HG03108 (cell line): ENCODE data around the gene MCM5.
A peak's percentile ranks its signal among the peaks of the same experiment; 100 is the strongest.
"Not testable (repeated sequence)": the region's sequence is repeated elsewhere in the genome, so short reads cannot be mapped to it uniquely, and the experiment has no call there.

ENCODE experiments used
- ATAC-seq: cut with Tn5 transposase; IDR thresholded peaks from one replicate; pipeline ENCODE4 v1.9.1; 2021; ENCODE audit warnings: moderate library complexity; ENCODE audit not compliant: unreplicated experiment

MCM5 gene

DNA sequence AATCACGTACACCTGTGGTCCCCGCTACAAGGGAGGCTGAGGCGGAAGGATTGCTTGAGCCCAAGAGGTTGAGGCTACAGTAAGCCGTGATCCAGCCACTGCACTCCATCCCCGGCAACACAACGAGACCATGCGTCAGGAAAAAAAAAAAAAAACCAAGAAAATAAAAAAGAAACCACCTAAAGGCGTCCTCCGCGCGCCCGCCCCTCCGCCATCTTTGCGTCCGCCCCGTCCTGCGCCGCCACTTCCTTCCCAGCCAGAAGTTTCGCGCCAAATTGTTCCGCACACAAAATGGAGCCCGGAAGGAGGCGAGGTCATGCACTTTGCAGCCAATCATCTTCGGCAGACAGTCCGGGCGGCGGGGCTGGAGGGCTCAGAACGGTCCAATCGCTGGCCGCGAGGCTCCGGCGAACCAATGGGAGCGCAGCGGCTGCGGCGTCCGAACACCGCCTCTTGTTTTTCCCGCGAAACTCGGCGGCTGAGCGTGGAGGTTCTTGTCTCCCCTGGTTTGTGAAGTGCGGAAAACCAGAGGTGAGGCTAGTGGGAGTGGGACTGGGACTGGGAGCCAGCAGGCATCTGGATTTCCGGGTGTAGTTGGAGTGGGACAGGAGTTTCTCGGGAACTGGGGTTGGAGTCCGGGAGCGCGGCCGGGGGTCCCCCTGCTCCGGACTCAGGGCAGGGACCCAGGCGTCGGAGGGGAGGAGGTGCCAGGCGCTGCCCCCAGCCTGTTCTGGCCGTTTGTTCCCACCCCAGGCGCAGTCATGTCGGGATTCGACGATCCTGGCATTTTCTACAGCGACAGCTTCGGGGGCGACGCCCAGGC lies at the start of gene MCM5:
Gene MCM5, plus strand, starts transcription at position 463 of the 823 bp plus-strand sequence. Its CDS starts 299 bp downstream, at position 762.
- peak; percentile 92 for ATAC-seq

DNA sequence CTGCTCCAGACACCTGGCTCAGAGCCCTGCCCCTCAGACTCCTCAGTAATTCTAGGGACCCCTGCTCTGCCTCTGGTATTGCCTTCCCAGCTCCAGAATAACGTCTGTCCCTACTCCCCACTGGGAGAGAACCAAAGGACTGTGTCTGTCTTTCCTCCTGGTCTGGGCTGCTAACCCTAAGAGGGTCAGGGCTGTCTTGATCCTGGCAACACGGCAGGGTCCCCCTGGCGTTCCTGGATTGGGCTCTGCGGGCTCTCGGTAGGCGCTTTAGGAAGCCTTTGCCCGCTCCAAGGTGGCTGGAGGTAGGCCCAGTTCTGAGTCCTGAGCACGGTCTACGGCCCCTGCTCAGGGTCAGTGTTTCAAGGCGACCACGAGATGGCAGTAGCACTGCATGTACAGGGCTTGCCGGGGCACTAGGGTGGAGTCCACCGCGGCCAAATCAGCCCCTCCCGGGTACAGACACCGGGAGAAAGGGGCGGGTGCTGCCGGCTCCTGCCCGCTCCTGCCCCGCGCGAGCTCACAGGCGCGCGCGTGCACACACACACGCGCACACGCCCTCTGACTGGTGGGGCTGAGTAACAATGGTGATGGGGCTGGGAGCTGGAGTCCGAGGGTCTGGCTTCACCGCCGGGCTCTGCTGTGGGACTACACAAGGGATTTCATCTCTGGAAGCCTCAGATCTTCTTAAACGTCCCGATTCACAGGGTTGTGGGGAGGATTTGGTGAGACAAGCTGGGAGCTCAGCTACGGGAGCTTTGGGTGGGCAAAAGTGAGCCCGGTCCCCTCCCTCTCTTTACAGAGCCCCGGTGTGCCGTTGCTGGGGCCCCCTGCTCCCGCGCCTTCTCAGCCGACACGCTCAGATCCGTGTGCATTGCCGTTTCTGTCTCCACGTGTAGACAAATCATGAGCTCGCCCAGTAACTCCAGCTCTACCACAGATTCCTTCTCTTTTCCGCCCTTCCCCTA lies 49.1 kb upstream of the MCM5 start:
- peak; percentile 50 for ATAC-seq

DNA sequence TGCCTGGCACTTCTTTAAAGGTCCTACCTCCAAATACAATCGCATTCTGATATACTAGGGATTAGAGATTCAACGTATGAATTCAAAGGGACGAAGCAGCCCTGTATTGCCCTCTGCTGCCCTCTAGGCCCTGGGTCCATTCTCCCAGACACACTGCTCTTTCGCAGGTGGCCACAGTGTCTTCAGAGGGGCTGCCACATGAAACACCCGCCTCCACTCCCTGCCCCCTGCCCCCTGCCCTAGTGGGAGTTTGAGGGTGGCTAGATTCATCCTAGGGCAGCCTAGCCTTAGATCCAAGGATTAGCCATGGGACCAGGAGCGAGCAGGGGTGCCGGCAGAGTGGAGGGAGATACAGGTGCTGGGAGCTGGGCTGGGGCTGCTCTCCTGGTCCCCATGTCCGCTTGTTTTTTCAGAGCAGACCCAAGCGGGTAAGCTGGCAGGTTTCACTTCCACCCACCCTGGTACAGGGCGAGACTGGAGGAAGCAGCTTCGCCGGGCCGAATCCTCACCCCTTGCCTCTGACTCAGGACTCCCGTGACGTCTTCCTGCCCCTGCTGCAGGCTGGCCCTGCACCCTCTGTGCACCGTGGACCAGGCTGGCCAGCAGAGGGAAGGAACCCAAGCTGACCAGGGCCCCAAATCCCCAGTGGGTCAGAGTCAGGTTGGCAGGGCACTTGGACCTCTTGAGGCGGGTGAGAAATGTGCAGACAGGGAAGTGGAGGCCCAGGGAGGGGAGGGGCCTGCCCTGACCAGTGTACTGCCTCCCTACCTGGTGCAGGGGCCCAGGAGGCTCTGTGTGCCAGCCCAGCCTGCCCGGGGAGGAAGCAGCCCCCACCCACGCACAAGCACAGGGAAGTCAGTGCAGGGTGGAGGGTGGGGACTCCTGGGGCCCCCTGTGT lies 47.5 kb upstream of the MCM5 start:
- ATAC-seq, result peak; percentile 39

DNA sequence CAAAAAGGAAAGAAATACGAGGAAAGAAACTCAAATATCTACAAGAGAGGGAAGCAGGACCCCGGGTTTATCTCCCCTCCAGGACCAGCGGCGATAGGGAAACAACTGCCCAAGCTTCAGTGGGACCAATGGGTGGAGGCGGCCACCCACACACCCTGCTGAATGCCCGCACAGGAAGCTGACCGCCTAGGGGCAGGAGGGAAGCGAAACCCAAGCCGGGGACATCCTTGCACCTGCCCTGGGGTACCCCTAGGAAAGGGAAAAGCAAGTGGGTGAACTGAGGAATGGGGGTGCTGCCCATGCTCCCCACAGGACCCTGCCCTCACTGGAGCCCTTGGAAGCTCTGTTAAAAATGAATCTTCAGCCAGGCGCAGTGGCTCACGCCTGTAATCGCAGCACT lies 46.6 kb upstream of the MCM5 start:
- ATAC-seq, result no peak

DNA sequence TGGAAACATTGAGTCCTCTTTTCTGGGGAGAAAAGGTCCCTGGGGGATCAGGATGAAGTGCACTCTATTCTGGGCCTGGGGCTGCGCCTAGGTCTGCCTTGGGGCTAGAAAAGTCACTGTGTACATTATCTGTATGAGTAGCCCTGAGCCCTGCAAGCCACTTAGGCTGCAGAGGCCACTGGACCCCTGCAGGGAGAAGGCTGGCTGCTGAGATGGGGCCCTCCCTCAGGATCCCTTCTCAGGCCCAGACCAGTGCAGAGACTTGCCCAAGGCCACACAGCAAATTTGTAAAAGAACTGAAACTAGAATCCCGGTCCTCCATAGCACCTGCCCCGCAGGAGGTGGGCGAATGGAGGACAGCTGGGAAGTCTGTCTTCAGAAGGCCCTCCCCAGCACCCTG lies 45.9 kb upstream of the MCM5 start:
- ATAC-seq, result no peak

DNA sequence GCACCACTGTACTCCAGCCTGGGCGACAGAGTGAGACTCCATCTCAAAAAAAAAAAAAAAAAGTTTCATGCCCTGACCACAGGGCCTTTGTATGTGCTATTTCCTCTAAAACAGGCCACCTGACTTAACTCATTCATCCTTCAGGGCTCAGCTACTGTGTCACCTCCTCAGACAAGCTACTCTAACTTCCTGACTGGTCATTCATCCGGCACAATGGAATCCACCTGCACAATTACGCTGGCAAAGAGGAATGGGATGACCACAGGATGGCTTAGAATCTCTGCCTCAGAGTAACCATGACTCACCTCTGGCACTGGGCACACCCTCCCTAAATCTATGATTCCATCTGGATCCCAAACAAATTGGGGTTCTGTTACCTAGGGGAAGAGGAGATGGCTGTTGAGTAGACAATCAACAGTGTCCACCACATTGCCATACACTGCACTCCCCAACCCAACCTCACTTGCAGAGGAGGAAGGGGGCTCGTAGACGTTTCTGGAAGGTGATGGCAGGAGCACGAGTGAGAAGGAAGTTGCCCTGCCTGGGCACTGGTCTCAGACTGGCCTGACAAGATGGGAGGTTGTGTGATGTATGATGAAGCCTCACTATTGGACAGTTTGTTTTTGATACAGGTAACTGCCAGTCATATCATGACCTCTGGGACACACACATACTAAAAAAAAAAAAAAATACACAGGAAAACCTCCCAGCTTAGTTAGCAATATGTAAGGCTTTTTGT lies 41.9 kb upstream of the MCM5 start:
- no peak for ATAC-seq

DNA sequence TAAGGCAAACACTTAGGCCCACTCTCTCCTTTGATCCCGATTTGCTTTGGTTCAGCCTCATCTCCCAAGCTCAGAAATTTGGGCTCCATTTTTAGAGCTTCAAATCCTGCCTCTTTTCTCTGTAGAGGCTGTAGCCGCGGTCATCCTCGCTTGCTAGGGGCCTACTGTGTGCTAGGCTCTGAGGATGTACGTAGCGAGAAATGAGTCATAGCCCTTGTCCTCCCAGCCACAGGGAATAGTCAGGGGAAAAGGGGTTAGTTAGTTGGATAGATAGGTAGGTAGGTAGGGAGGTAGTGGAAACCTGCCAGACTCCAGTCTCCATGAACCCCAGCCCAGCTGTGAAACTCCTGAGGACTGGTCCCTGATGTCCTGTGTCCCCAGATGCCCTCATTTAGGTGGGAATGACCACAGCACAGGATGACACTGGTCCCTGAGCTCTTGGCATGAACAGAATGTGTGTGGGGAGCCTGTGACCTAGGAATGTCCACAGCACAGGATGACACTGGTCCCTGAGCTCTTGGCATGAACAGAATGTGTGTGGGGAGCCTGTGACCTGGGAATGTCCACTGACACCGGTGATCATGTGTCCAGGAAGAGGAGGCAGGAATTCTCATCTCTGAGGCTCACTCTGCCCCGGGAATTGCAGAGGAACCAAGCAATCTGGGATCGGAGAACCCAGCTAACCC lies 40.4 kb upstream of the MCM5 start:
- ATAC-seq, result no peak

DNA sequence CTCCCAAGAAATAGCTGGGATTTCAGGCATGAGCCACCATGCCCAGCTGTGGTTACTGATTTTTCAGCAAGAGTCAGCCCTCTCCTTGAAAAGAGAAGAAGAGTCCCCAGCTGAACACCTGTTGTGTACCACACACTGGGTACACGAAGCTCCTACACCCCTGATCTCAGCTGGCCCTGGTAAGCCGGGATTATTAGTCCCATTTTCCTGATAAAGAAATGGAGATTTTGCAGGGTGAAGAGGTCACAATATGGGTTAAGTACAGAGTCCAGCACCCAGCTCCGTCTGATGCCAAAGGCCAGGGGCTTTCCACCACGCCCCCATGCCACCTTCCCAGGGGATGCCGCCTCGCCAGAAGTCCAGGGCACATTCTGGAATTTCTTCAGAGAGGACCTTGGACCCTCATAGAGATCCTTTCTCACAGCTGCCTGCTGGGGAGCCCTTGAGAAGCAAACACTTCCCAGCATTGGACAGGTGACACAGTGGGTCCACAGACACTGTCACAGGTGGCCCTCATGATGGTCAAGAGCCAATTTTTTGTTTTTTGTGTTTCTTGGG lies 38.9 kb upstream of the MCM5 start:
- ATAC-seq, result no peak

DNA sequence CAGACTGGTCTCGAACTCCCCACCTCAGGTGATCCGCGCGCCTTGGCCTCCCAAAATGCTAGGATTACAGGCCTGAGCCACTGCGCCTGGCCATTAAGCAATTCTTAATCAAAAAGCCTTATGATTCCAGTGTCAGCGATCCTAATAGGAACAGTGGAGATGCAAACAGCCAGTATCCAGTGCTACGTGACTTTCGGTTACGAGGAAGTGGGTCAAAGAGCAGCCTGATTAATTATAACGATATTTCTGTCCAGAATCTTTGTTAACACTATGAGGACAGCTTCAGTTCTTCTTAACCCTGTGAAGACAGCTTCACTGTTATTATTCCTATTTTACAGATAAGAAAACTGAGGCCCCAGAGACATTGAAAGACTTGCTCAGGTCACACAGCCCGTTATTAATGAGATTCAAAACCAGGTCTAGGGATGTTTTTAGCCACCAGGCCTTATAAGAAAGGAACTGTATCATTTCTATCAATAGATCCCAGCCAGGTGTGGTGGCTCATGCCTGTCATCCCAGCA lies 36.3 kb upstream of the MCM5 start:
- ATAC-seq, result no peak

DNA sequence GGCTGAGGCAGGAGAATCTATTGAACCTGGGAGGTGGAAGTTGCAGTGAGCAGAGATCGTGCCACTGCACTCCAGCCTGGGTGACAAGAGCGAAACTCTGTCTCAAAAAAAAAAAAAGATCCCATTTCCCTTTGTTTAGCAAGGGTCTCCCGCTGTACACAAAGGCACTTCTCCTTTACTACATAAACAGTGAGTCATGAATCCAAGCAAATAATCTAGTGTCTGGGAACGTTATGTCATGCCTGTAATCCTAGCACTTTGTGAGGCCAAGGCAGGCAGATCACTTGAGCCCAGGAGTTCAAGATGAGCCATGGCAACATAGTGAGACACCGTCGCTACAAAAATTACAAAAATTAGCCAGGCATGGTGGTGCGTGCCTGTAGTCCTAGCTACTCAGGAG lies 35.7 kb upstream of the MCM5 start:
- not testable (repeated sequence) for ATAC-seq

DNA sequence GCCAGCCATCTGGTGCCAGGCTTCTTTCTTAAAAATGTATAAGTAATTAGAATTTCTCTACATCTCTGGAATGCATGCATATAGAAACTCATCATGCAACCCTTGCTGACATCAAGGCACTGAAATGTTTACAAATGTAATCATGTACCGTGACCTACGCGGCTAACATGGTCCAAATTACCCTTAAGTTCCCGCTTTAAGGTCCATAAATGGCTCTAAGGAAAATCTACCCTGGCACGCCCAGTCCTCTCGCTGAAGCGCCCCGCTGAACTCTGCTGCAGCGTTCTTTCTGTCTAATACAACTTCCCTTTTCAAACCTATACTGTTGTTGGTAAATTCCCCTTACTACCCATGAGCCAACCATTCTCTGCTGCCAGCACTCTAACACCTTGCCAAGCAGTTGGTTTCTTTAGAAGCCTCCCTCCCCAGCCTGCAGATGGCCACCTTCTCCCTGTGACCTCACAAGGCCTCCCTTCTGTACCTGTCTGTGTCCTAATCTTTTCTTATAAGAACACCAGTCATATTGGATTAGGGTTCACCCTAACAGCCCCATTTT lies 32.5 kb upstream of the MCM5 start:
- no peak for ATAC-seq

DNA sequence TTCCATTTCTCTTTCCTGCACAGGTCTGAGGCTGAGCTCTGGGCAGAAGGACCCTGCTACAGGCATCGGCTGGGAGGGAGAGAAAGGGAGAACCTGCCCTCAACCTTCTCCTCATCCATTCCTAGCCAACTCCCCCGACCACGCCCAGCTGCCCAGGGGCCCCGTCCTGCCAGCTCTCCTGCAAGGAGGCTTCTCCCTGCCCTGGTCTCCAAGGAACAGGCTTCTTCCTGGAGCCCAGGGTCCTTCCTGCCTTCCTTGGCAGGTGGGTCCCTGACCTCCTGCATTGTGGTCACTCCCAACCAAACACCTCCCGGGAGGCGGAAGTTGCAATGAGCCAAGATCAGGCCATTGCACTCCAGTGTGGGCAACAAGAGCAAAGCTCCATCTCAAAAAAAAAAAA lies 31.6 kb upstream of the MCM5 start:
- ATAC-seq, result no peak

DNA sequence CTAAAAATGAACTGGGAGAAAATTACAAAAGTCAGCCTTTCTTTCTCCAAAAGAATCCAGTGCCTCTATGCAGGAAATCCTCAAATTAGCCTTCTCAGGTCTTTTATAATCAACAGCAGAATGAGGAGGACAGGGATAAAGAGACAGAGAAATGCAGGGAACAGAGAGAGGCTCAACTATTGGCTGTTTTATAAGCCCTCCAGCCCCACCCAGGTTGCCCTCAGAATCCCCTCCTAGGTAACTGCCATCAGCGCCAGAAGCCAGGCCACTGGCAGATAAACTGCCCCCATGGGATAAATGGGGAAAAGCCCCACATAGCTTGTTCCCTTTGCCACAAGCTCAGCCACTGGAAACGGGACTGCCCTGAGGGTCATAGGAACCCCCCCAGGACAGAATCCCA lies 29.9 kb upstream of the MCM5 start:
- no peak for ATAC-seq

DNA sequence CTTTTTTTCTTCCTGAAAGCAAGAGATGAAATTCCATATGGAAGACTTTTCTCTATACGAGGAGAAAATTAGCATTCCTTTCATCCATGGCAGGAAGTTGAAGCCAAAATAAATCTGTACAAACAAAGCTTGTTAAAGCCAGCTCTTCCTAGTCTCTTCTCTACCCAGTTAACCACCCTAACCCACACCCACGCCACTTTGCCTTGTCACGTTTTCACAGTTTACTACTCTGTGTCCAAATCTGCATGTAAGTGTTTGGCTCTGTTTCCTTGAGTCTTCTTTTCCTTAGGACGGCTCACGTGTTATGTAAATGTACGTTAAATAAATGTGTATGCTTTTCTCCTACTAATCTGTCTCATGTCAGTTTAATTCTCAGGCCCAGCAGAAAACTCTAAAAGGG lies 26.2 kb upstream of the MCM5 start:
- no peak for ATAC-seq

DNA sequence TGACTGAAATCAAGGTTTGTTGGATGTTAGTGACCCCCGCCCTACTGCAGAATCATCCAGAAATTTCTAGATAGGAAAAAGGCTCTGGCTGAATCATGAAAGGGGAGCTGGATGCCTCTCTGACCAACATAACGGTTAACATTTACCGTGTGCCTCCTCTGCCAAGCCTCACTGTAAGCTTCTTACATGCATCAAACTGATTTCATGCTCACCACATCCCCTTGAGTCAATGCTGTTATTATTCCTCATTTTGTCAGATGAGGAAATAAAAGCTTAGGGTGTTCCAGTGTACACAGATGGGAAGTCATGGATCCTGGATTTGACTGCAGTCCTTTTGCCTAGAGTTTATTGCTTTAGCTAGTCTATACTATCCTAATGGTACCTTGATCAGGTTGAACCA lies 24.9 kb upstream of the MCM5 start:
- no peak for ATAC-seq

DNA sequence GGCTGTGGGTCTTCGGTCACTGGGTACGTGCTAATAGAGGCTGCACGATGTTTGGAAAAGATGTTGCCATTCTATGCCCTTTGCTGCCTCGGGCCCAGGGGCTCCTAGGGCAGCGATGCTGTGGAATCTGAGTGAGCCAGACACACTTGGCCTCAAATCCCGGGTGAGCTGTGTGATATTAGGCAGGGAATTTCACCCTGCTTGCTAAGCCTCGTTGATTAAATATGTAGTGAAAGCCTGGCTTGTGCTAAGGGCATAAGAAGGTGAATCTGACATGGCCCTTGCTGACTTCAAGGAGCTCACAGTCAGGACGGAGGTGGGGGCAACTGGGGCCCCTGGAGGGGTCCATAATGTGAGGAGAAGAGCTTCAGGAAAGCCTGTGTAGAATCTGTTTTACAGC lies 24.4 kb upstream of the MCM5 start:
- no peak for ATAC-seq

DNA sequence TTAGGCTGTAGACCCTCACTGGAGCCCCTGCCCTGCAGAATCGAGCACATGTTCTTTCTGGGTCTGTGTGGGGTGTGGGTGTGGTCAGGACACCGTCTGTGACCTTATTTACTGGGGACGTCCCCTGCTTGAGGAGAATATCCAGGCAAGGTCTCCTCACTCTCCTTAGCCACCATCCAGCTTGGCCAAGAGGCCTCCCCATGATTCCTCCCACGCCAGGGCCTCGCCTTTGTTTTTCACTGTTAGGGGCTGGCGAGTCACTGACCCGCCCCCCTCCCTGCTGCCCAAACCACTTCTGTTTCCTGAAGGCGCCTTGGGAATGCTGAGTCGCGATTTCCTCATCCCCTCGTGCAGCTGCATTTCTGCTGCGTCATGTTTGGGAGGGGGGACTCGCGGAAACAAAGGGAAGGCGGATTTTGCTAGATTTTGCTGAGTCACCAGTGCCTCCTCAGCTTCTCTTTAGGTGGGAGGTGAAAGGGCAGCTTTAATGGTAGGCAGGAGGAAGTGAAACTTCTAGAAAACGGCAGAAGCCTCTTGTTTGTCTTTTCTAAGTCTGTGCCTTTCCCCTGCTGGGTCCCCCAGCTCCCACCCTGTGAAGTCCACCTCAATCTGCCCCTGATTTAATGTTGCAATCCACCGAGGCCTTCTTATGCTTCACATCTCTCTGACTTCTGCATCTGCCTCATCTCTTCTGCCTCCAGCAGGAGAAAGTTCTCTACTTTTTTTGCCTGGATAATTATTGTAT lies 23.0 kb upstream of the MCM5 start:
- ATAC-seq, result peak; percentile 43

DNA sequence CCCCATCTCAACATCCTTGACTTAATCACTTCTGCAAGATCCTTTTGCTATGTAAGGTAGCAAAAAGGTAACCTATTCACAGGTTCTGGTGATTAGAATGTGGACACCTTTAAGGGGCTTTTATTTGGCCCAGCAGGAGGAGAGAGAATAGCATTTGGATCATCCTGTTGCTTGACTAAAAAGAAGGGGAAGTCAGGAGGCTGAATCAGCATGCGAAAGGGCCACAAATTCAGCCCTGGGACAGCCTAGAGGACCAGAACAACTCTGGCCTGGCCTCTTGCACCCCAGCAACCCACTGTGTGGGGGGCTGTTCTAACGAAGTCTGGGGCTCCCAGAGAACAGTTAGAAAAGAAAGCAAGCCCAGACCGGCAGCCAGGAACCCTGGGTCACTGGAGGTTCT lies 22.2 kb upstream of the MCM5 start:
- ATAC-seq, result no peak
